GM19193 (cell line): Measurements from ENCODE around the gene TOX2.

Source experiments
- POLR2A ChIP-seq: IDR thresholded peaks from 4 replicates; pipeline ENCODE4 v1.6.1; 2011; ENCODE audit not compliant: insufficient read depth, insufficient read length; ENCODE audit errors: extremely low read depth

The TOX2 gene

GRCh38 chr20:44004306-44004915 lies 89.8 kb downstream of the TOX2 start:
- no peak for TF ChIP-seq POLR2A

- no peak for TF ChIP-seq POLR2A
These were observed 91.0 kb downstream of the TOX2 start for GRCh38 chr20:44005661-44006060.

- no peak for TF ChIP-seq POLR2A
These were observed 91.5 kb downstream of the TOX2 start for GRCh38 chr20:44006126-44006525.

GRCh38 chr20:44006578-44006977 lies 91.9 kb downstream of the TOX2 start:
- TF ChIP-seq POLR2A, result no peak

GRCh38 chr20:44008806-44009678 lies 94.4 kb downstream of the TOX2 start:
- no peak for TF ChIP-seq POLR2A

GRCh38 chr20:44009679-44009992 lies 95.0 kb downstream of the TOX2 start:
- no peak for TF ChIP-seq POLR2A

- no peak for TF ChIP-seq POLR2A
These were observed 95.6 kb downstream of the TOX2 start for GRCh38 chr20:44010162-44010704.

- no peak for TF ChIP-seq POLR2A
These were observed 96.7 kb downstream of the TOX2 start for GRCh38 chr20:44011251-44011940.

GRCh38 chr20:44012466-44013226 lies 98.0 kb downstream of the TOX2 start:
- TF ChIP-seq POLR2A, result no peak

- TF ChIP-seq POLR2A, result no peak
These were observed 100.4 kb downstream of the TOX2 start for GRCh38 chr20:44014807-44015732.

GRCh38 chr20:44015733-44016103 lies 101.1 kb downstream of the TOX2 start:
- no peak for TF ChIP-seq POLR2A

- TF ChIP-seq POLR2A, result no peak
These were observed 101.9 kb downstream of the TOX2 start for GRCh38 chr20:44016525-44016924.

- TF ChIP-seq POLR2A, result no peak
These were observed 102.6 kb downstream of the TOX2 start for GRCh38 chr20:44017211-44017610.

- no peak for TF ChIP-seq POLR2A
These were observed 103.2 kb downstream of the TOX2 start for GRCh38 chr20:44017905-44018258.

- TF ChIP-seq POLR2A, result no peak
These were observed 103.7 kb downstream of the TOX2 start for GRCh38 chr20:44018259-44018941.
